SK-N-DZ (cell line): ENCODE measurements around the gene CGNL1.

ENCODE experiments used
- DNase-seq: peaks from one replicate; pipeline ENCODE4 v3.0.0-alpha.2; 2015; ENCODE audit warnings: low spot score

The CGNL1 gene

GRCh38 chr15:57525581-57525980 is 149.3 kb downstream of the CGNL1 start:
- no peak for DNase-seq

- DNase-seq: no peak
Measured at GRCh38 chr15:57526076-57526475, 149.8 kb downstream of the CGNL1 start.

GRCh38 chr15:57526615-57527014 is 150.3 kb downstream of the CGNL1 start:
- no peak for DNase-seq

GRCh38 chr15:57527382-57528091 is 151.2 kb downstream of the CGNL1 start:
- peak; percentile 86 for DNase-seq

- no peak for DNase-seq
Measured at GRCh38 chr15:57528940-57529565, 152.7 kb downstream of the CGNL1 start.

- no peak for DNase-seq
Measured at GRCh38 chr15:57529748-57530147, 153.4 kb downstream of the CGNL1 start.

- no peak for DNase-seq
Measured at GRCh38 chr15:57532731-57533447, 156.6 kb downstream of the CGNL1 start.

- no peak for DNase-seq
Measured at GRCh38 chr15:57533448-57533799, 157.1 kb downstream of the CGNL1 start.

- no peak for DNase-seq
Measured at GRCh38 chr15:57534281-57534680, 158.0 kb downstream of the CGNL1 start.

- DNase-seq: no peak
Measured at GRCh38 chr15:57537072-57537471, 160.8 kb downstream of the CGNL1 start.

- DNase-seq: no peak
Measured at GRCh38 chr15:57537488-57538264, 161.4 kb downstream of the CGNL1 start.

- no peak for DNase-seq
Measured at GRCh38 chr15:57538265-57538529, 161.9 kb downstream of the CGNL1 start.

- DNase-seq: no peak
Measured at GRCh38 chr15:57538821-57539220, 162.5 kb downstream of the CGNL1 start.

- no peak for DNase-seq
Measured at GRCh38 chr15:57540211-57540610, 163.9 kb downstream of the CGNL1 start.

GRCh38 chr15:57540736-57541135 is 164.4 kb downstream of the CGNL1 start:
- DNase-seq: no peak

- no peak for DNase-seq
Measured at GRCh38 chr15:57541271-57541670, 165.0 kb downstream of the CGNL1 start.

GRCh38 chr15:57541805-57542504 is 165.7 kb downstream of the CGNL1 start:
- peak; percentile 73 for DNase-seq

- DNase-seq: no peak
Measured at GRCh38 chr15:57542505-57542817, 166.2 kb downstream of the CGNL1 start.

- no peak for DNase-seq
Measured at GRCh38 chr15:57544848-57545480, 168.7 kb downstream of the CGNL1 start.

GRCh38 chr15:57545995-57546394 is 169.7 kb downstream of the CGNL1 start:
- no peak for DNase-seq

- no peak for DNase-seq
Measured at GRCh38 chr15:57547243-57547755, 171.0 kb downstream of the CGNL1 start.
